Psoas muscle (tissue), 8 donors: ENCODE measurements around the gene RBP5. TPM values are rescaled to one million over a fixed set of nuclear protein-coding genes. Genes with fewer than 3 reads are reported as not detected.

Source experiments
- ATAC-seq, 4 donors: fragments of 200-7000 bp; cut with Tn5 transposase; one replicate each; pipeline ENCODE4 v1.9.1; 2020; ENCODE audit warnings: moderate library complexity in 3 of 4, mild to moderate bottlenecking in 2 of 4
- DNase-seq, 2 donors: peaks; one replicate each; pipeline ENCODE4 v3.0.0-alpha.2; 2020
- H3K27ac ChIP-seq: fragments of 200-600 bp; one replicate; pipeline ENCODE4 v1.8.0; 2022
- H3K27me3 ChIP-seq, 3 donors: fragments of 200-600 bp in 1 of 3; one replicate each; pipeline versions ENCODE4 v1.6.1 to v1.8.0; 2013 to 2022; ENCODE audit warnings: low read length in 2 of 3, mild to moderate bottlenecking in 2 of 3, moderate library complexity in 1 of 3; ENCODE audit not compliant: insufficient read depth in 3 of 3
- H3K36me3 ChIP-seq, 2 donors: fragments of 200-600 bp in 1 of 2; one replicate each; pipeline versions ENCODE4 v1.6.1 to v1.8.0; 2013 to 2022; ENCODE audit warnings: low read depth in 1 of 2, mild to moderate bottlenecking in 1 of 2, moderate library complexity in 1 of 2; ENCODE audit not compliant: insufficient read depth in 1 of 2
- H3K4me1 ChIP-seq: fragments of 200-600 bp; one replicate; pipeline ENCODE4 v1.8.0; 2022
- H3K4me3 ChIP-seq: fragments of 200-600 bp; one replicate; pipeline ENCODE4 v1.8.0; 2022; ENCODE audit warnings: mild to moderate bottlenecking
- H3K9me3 ChIP-seq: fragments of 200-600 bp; one replicate; pipeline ENCODE4 v1.8.0; 2022
- CTCF ChIP-seq: fragments of 200-600 bp; IDR thresholded peaks from one replicate; pipeline ENCODE4 v1.8.0; 2022; ENCODE audit warnings: antibody characterized with exemption
- WGBS, 3 donors: extraction: QIAGEN DNeasy Blood & Tissue Kit; methylation state at CpG; one replicate each; pipeline versions ENCODE4 v1.1.6 to v1.1.7; 2013; 5-methylcytosine and 5-hydroxymethylcytosine counted together
- intact Hi-C, 2 donors: fragments of 100-400 bp; cut with DNase I; formaldehyde crosslinking; loops; one replicate each; pipeline versions ENCODE4 v1.11.0 to v1.14.2; 2022
- polyA plus RNA-seq, 3 donors: library from polyadenylated mRNA; stranded (reverse); fragments of 200-250 nt; gene quantifications; one replicate each; pipeline ENCODE4 v1.2.3, GENCODE V29; 2013
- total RNA-seq, 4 donors: library from RNA; stranded (reverse); fragmentation: NEBNext Ultra II Directional in 2 of 4; extraction: Animal tissue kit (Norgen Biotek cat#: 25700) in 2 of 4; gene quantifications; one replicate each; pipeline versions ENCODE4 v1.2.1 to v1.2.4, GENCODE V29; 2021 to 2023
- donor health status: healthy with polysubstance abuse.
- donor health status: DM: no; HTN: no; CAD: no; lungs with moderate emphysema.
- donor health status: Bipolar disorder and iron deficiency.
- donor health status: healthy.
- donor health status: DM: yes; HTN: yes; CAD: no.
- donor health status: DM: no; HTN: no; CAD: no.
- donor health status: DM: no; HTN: no; CAD: no.
- donor health status: DM: yes; HTN: yes; CAD: no.

The RBP5 gene
- total and polyA plus RNA-seq, 7 donors = 0.18 to 1.4 (median 0.61) TPM; not detected in 2

- H3K27ac ChIP-seq = no peak overlapping the region
- intact Hi-C loops = no loop called here
- no peaks in the 10 kb centered on the region for H3K27me3 ChIP-seq
- DNase-seq = no peak
- H3K4me3 ChIP-seq = no peak overlapping the region
- no peak for ATAC-seq
- H3K36me3 ChIP-seq = no peaks in the 10 kb centered on the region
- WGBS, 3 donors = 91 to 96% (median 95%) methylated on average over 5 to 6 of the region's 6 CpGs
- no peaks in the 10 kb centered on the region for H3K9me3 ChIP-seq
- no peak for TF ChIP-seq CTCF
- no peaks in the 10 kb centered on the region for H3K4me1 ChIP-seq
These were observed 22.2 kb upstream of the RBP5 start for GRCh38 chr12:7150841-7151240.

GRCh38 chr12:7150356-7150755, 21.7 kb upstream of the RBP5 start:
- H3K4me3 ChIP-seq = no peak overlapping the region
- TF ChIP-seq CTCF = no peak
- no peak overlapping the region for H3K27ac ChIP-seq
- intact Hi-C loops = no loop called here
- ATAC-seq (no peak), DNase-seq (no peak)
- no peaks in the 10 kb centered on the region for H3K27me3 ChIP-seq
- no peaks in the 10 kb centered on the region for H3K4me1 ChIP-seq
- 80 to 88% (median 86%) methylated on average over 12 of the region's 12 CpGs for WGBS, 3 donors
- H3K36me3 ChIP-seq = no peaks in the 10 kb centered on the region
- no peaks in the 10 kb centered on the region for H3K9me3 ChIP-seq

- Histone ChIP-seq H3K36me3 (no peaks in the 10 kb centered on the region), H3K4me1 (no peaks in the 10 kb centered on the region), H3K27me3 (no peaks in the 10 kb centered on the region), H3K27ac (no peak overlapping the region), H3K9me3 (no peaks in the 10 kb centered on the region), H3K4me3 (no peak overlapping the region)
- ATAC-seq = no peak
- TF ChIP-seq CTCF = no peak
- no peak for DNase-seq
- WGBS, 3 donors = 88 to 92% (median 92%) methylated on average over 7 of the region's 7 CpGs
- intact Hi-C loops = loop anchor here in 1 of 2 donors (10.0 kb wide), 1 partner anchor 488 kb away; no protein-coding TSS in a partner anchor
These were observed 18.2 kb upstream of the RBP5 start for GRCh38 chr12:7146906-7147305.

- DNase-seq (no peak), ATAC-seq (no peak)
- Histone ChIP-seq H3K27ac (no peak overlapping the region), H3K27me3 (no peaks in the 10 kb centered on the region), H3K4me1 (no peaks in the 10 kb centered on the region), H3K36me3 (no peaks in the 10 kb centered on the region), H3K9me3 (no peaks in the 10 kb centered on the region), H3K4me3 (no peak overlapping the region)
- TF ChIP-seq CTCF = no peak
- 86 to 92% (median 89%) methylated on average over 7 of the region's 7 CpGs for WGBS, 3 donors
- intact Hi-C loops = loop anchor here in 1 of 2 donors (10.0 kb wide), 1 partner anchor 489 kb away; no protein-coding TSS in a partner anchor
These were observed 17.5 kb upstream of the RBP5 start for GRCh38 chr12:7146228-7146627.

GRCh38 chr12:7145671-7146070, 17.0 kb upstream of the RBP5 start:
- H3K4me3 ChIP-seq = no peak overlapping the region
- DNase-seq = no peak
- intact Hi-C loops = loop anchor here in 1 of 2 donors (10.0 kb wide), 1 partner anchor 489 kb away; no protein-coding TSS in a partner anchor
- H3K36me3 ChIP-seq = no peaks in the 10 kb centered on the region
- ATAC-seq = no peak
- TF ChIP-seq CTCF = no peak
- no peaks in the 10 kb centered on the region for H3K9me3 ChIP-seq
- H3K27me3 ChIP-seq = no peaks in the 10 kb centered on the region
- 79 to 90% (median 82%) methylated on average over 4 of the region's 4 CpGs for WGBS, 3 donors
- H3K4me1 ChIP-seq = no peaks in the 10 kb centered on the region
- H3K27ac ChIP-seq = no peak overlapping the region
